HG02623 (cell line): ENCODE results near the gene MIR17HG.
"Not testable (repeated sequence)": the region's sequence is repeated elsewhere in the genome, so short reads cannot be mapped to it uniquely, and the experiment has no call there.

Experiments
- ATAC-seq: cut with Tn5 transposase; IDR thresholded peaks from one replicate; pipeline ENCODE4 v1.9.1; 2021; ENCODE audit warnings: moderate library complexity; ENCODE audit not compliant: unreplicated experiment

Gene MIR17HG

GRCh38 chr13:91347202-91347995 is at the start of gene MIR17HG:
MIR17HG (plus strand) TSS chr13:91347687.
- peak; percentile 41 for ATAC-seq

- ATAC-seq = no peak
These were observed 49.4 kb upstream of the MIR17HG start for GRCh38 chr13:91298060-91298459.

GRCh38 chr13:91302111-91302510 is 45.4 kb upstream of the MIR17HG start:
- ATAC-seq = peak; percentile 88

- ATAC-seq = no peak
These were observed 44.5 kb upstream of the MIR17HG start for GRCh38 chr13:91303031-91303430.

- no peak for ATAC-seq
These were observed 42.7 kb upstream of the MIR17HG start for GRCh38 chr13:91304741-91305140.

- no peak for ATAC-seq
These were observed 41.8 kb upstream of the MIR17HG start for GRCh38 chr13:91305652-91306051.

- no peak for ATAC-seq
These were observed 39.6 kb upstream of the MIR17HG start for GRCh38 chr13:91307887-91308286.

- peak; percentile 28 for ATAC-seq
These were observed 39.2 kb upstream of the MIR17HG start for GRCh38 chr13:91308299-91308698.

- ATAC-seq = no peak
These were observed 36.0 kb upstream of the MIR17HG start for GRCh38 chr13:91311491-91311890.

- ATAC-seq = no peak
These were observed 35.2 kb upstream of the MIR17HG start for GRCh38 chr13:91312324-91312723.

- ATAC-seq = peak; percentile 83
These were observed 34.4 kb upstream of the MIR17HG start for GRCh38 chr13:91313103-91313502.

- no peak for ATAC-seq
These were observed 33.9 kb upstream of the MIR17HG start for GRCh38 chr13:91313581-91313980.

- no peak for ATAC-seq
These were observed 32.6 kb upstream of the MIR17HG start for GRCh38 chr13:91314888-91315287.

- ATAC-seq = no peak
These were observed 28.6 kb upstream of the MIR17HG start for GRCh38 chr13:91318886-91319285.

GRCh38 chr13:91319996-91320395 is 27.5 kb upstream of the MIR17HG start:
- ATAC-seq = no peak

GRCh38 chr13:91320990-91321389 is 26.5 kb upstream of the MIR17HG start:
- not testable (repeated sequence) for ATAC-seq

- ATAC-seq = no peak
These were observed 24.1 kb upstream of the MIR17HG start for GRCh38 chr13:91323349-91323748.

- ATAC-seq = no peak
These were observed 21.3 kb upstream of the MIR17HG start for GRCh38 chr13:91326146-91326545.

GRCh38 chr13:91328726-91329125 is 18.8 kb upstream of the MIR17HG start:
- ATAC-seq = no peak

GRCh38 chr13:91329733-91330132 is 17.8 kb upstream of the MIR17HG start:
- no peak for ATAC-seq

- ATAC-seq = peak; percentile 78
These were observed 16.2 kb upstream of the MIR17HG start for GRCh38 chr13:91331047-91331915.

GRCh38 chr13:91346062-91346461 is 1.4 kb upstream of the MIR17HG start:
- ATAC-seq = no peak
